Measurements from ENCODE around the gene ERC1. TPM values are rescaled to one million over a fixed set of nuclear protein-coding genes. Genes with fewer than 3 reads are reported as not detected.

Gene ERC1
- total RNA-seq, 4 donors from 2014 or later, result 23.5 to 74.8 (median 57.0) TPM

GRCh38 chr12:1217191-1217949 lies 226.3 kb downstream of the ERC1 start:
- H3K36me3 ChIP-seq, result no peaks in the 10 kb centered on the region
- H3K4me3 ChIP-seq, result peak overlapping the region in 1 of 4 donors; percentile 9
- in situ Hi-C loops (cut with MboI; ENCODE audit: low pct_ligation_motif_present in 1 of 4, low pct_unique_long_range_greater_than_20kb in 1 of 4, low sequenced_read_pairs in 3 of 4) (no loop called here), intact Hi-C loops (cut with DNase I; ENCODE audit: low total_unique reads) (no loop called here)
- peaks cover 5 to 88% (median 54%) of the 10 kb centered on the region in 4 donors for H3K4me1 ChIP-seq
- WGBS, 2 donors (ENCODE audit: low coverage in 1 of 2), result 32 to 34% methylated on average over 5 to 6 of the region's 6 CpGs
- peak overlapping the region; percentile 80 to 83 (median 81) for H3K27ac ChIP-seq
- no peak for DNase-seq
- no peaks in the 10 kb centered on the region for H3K9me3 ChIP-seq
- H3K27me3 ChIP-seq, result no peaks in the 10 kb centered on the region
- TF ChIP-seq POLR2A (IDR thresholded peaks at IDR 0.05) (no peak), POLR2AphosphoS5 (IDR thresholded peaks at IDR 0.05) (peak in 2 of 3 donors; percentile 40 to 53)

GRCh38 chr12:1218369-1218768 lies 227.3 kb downstream of the ERC1 start:
- no peak for DNase-seq
- Histone ChIP-seq H3K4me1 (peaks cover 5 to 91% (median 56%) of the 10 kb centered on the region in 4 donors), H3K36me3 (no peaks in the 10 kb centered on the region), H3K27ac (peak overlapping the region; percentile 80 to 83 (median 81)), H3K4me3 (no peak overlapping the region), H3K27me3 (no peaks in the 10 kb centered on the region), H3K9me3 (no peaks in the 10 kb centered on the region)
- intact Hi-C loops (cut with DNase I; ENCODE audit: low total_unique reads) (no loop called here), in situ Hi-C loops (cut with MboI; ENCODE audit: low pct_ligation_motif_present in 1 of 4, low pct_unique_long_range_greater_than_20kb in 1 of 4, low sequenced_read_pairs in 3 of 4) (no loop called here)
- 58 to 70% methylated on average over 2 of the region's 2 CpGs for WGBS, 2 donors (ENCODE audit: low coverage in 1 of 2)
- no peak for TF ChIP-seq POLR2A (IDR thresholded peaks at IDR 0.05)
- no peak for TF ChIP-seq POLR2AphosphoS5 (IDR thresholded peaks at IDR 0.05)
- TF ChIP-seq, protein P1, sequence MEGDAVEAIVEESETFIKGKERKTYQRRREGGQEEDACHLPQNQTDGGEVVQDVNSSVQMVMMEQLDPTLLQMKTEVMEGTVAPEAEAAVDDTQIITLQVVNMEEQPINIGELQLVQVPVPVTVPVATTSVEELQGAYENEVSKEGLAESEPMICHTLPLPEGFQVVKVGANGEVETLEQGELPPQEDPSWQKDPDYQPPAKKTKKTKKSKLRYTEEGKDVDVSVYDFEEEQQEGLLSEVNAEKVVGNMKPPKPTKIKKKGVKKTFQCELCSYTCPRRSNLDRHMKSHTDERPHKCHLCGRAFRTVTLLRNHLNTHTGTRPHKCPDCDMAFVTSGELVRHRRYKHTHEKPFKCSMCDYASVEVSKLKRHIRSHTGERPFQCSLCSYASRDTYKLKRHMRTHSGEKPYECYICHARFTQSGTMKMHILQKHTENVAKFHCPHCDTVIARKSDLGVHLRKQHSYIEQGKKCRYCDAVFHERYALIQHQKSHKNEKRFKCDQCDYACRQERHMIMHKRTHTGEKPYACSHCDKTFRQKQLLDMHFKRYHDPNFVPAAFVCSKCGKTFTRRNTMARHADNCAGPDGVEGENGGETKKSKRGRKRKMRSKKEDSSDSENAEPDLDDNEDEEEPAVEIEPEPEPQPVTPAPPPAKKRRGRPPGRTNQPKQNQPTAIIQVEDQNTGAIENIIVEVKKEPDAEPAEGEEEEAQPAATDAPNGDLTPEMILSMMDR (IDR thresholded peaks at IDR 0.05), result no peak
- TF ChIP-seq EP300 (IDR thresholded peaks at IDR 0.05; ENCODE audit: low read depth), result no peak

DNA sequence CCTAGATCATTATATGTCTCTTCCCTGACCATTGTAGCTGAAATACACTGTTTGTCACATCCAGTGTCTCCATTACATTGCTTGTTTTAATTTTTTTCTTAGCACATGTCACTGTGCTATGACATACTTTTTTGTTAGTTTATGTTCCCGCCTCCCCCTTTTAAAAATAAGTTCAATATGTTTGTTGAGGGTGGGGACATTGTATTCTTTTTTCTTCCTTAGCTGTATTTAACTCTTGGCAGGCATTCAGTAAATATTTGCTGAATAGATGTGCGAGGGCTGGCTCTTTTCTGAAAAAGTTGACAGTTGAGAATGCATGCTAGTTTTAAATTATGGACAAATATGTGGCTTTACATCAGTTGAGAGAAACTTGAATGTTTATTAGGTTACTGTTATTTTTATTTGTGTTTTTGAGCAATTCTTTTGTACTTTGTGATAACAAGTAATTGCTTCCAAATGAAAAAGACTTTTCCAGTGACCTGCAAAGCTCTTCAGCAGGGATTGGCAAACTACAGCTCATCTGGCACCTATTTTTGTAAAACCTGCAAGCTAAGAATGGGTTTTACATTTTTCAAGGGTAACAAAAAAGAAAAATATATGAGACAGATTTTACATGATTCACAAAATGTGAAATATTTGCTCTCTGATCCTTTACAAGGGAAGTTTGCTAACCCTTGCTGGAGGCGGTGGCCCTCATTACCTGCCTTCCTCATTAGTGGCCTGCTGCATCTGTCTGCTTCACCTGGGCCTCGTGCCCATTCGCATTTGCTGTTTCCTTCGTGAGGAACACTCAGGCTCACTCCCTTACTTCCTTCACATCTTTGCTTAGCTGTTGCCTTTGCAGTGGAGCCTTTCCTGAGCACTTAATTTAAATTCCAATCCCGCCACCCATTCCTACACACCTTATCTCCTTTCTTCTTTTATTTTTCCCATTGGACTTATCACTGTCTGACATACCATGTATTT lies 229.4 kb downstream of the ERC1 start:
- peak; percentile 60 for DNase-seq
- TF ChIP-seq POLR2A (IDR thresholded peaks at IDR 0.05), result no peak
- peak in 1 of 3 donors; percentile 31 for TF ChIP-seq POLR2AphosphoS5 (IDR thresholded peaks at IDR 0.05)
- no peak for TF ChIP-seq EP300 (IDR thresholded peaks at IDR 0.05; ENCODE audit: low read depth)
- in situ Hi-C loops (cut with MboI; ENCODE audit: low pct_ligation_motif_present in 1 of 4, low pct_unique_long_range_greater_than_20kb in 1 of 4, low sequenced_read_pairs in 3 of 4), result no loop called here
- intact Hi-C loops (cut with DNase I; ENCODE audit: low total_unique reads), result no loop called here
- Histone ChIP-seq H3K4me1 (peaks cover 5 to 81% (median 55%) of the 10 kb centered on the region in 4 donors), H3K27me3 (no peaks in the 10 kb centered on the region), H3K27ac (peak overlapping the region; percentile 23 to 60 (median 56)), H3K4me3 (no peak overlapping the region), H3K9me3 (no peaks in the 10 kb centered on the region), H3K36me3 (no peaks in the 10 kb centered on the region)
- WGBS, 2 donors (ENCODE audit: low coverage in 1 of 2), result 37 to 51% methylated on average over 7 of the region's 7 CpGs

GRCh38 chr12:1222858-1223639 lies 232.0 kb downstream of the ERC1 start:
- in situ Hi-C loops (cut with MboI; ENCODE audit: low pct_ligation_motif_present in 1 of 4, low pct_unique_long_range_greater_than_20kb in 1 of 4, low sequenced_read_pairs in 3 of 4) (no loop called here), intact Hi-C loops (cut with DNase I; ENCODE audit: low total_unique reads) (no loop called here)
- Histone ChIP-seq H3K9me3 (no peaks in the 10 kb centered on the region), H3K36me3 (no peaks in the 10 kb centered on the region), H3K4me1 (peaks cover 1 to 56% (median 39%) of the 10 kb centered on the region in 4 donors), H3K27ac (peak overlapping the region in 3 of 4 donors; percentile 32 to 60 (median 35)), H3K27me3 (no peaks in the 10 kb centered on the region), H3K4me3 (no peak overlapping the region)
- DNase-seq, result no peak
- 73 to 76% methylated on average over 4 of the region's 4 CpGs for WGBS, 2 donors (ENCODE audit: low coverage in 1 of 2)
- TF ChIP-seq, protein P1 (IDR thresholded peaks at IDR 0.05), result no peak
- no peak for TF ChIP-seq POLR2AphosphoS5 (IDR thresholded peaks at IDR 0.05)
- no peak for TF ChIP-seq POLR2A (IDR thresholded peaks at IDR 0.05)
